HG02642 (cell line): ENCODE data around the gene NEDD1.

Experiments
- ATAC-seq: cut with Tn5 transposase; IDR thresholded peaks from one replicate; pipeline ENCODE4 v1.9.1; 2021; ENCODE audit warnings: mild to moderate bottlenecking; ENCODE audit not compliant: unreplicated experiment, poor library complexity

Gene NEDD1

DNA sequence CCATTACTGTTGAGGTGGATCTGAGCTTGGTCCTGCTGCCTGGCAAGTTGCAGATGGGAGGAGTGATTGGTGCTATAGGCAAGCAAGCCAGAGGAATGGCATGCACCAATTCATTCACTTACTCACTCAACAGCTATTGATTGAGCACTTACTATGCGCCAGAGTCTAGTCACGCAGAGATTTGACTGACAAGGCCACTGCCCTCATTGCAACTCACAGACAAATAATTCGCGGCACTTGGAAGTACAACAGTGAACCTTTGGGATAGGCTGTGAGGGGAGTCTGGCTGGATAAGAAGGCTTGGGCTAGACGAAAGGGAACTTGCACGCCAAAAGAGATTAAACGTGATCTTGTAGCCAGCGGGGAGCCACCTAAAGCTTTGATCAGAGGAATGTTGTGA lies 96.2 kb downstream of the NEDD1 start:
- ATAC-seq = no peak
